PFSK-1 (cell line): ENCODE measurements around the gene RALGPS1.

Experiments
- FOXP2 ChIP-seq: optimal IDR thresholded peaks from 2 replicates; pipeline ENCODE3; 2011; ENCODE audit warnings: borderline replicate concordance, control low read depth, inconsistent platforms; ENCODE audit not compliant: insufficient read depth; ENCODE audit errors: extremely low read length, extremely low read depth
- POLR2AphosphoS5 ChIP-seq: IDR thresholded peaks from 2 replicates; pipeline ENCODE4 v1.6.1; 2012; ENCODE audit warnings: low read depth, mild to moderate bottlenecking, control low read depth, low read length, moderate library complexity
- REST ChIP-seq, 2 experiments: IDR thresholded peaks; 2 replicates each; pipeline versions ENCODE4 v1.6.1 to v1.8.0; 2011 to 2012; ENCODE audit warnings: low read depth in 2 of 2, low read length in 2 of 2, control low read depth in 1 of 2, inconsistent platforms in 1 of 2, mild to moderate bottlenecking in 1 of 2, moderate library complexity in 1 of 2; ENCODE audit not compliant: insufficient read depth in 1 of 2
- SIN3A ChIP-seq: IDR thresholded peaks from 2 replicates; pipeline ENCODE4 v1.6.1; 2012; ENCODE audit warnings: mild to moderate bottlenecking, low read length, moderate library complexity, borderline replicate concordance; ENCODE audit not compliant: insufficient read depth
- TAF1 ChIP-seq: IDR thresholded peaks from 2 replicates; pipeline ENCODE4 v1.6.1; 2012; ENCODE audit warnings: low read length, control low read depth, borderline replicate concordance; ENCODE audit not compliant: insufficient read depth

RALGPS1 gene

GRCh38 chr9:126927419-126927818 is 12.8 kb downstream of the RALGPS1 start:
- TF ChIP-seq FOXP2 (no peak), POLR2AphosphoS5 (no peak), TAF1 (no peak), REST (IDR thresholded peaks at IDR 0.05; ENCODE audit: insufficient read depth in 1 of 2, low read depth in 2 of 2, low read length in 2 of 2) (no peak), SIN3A (no peak)

DNA sequence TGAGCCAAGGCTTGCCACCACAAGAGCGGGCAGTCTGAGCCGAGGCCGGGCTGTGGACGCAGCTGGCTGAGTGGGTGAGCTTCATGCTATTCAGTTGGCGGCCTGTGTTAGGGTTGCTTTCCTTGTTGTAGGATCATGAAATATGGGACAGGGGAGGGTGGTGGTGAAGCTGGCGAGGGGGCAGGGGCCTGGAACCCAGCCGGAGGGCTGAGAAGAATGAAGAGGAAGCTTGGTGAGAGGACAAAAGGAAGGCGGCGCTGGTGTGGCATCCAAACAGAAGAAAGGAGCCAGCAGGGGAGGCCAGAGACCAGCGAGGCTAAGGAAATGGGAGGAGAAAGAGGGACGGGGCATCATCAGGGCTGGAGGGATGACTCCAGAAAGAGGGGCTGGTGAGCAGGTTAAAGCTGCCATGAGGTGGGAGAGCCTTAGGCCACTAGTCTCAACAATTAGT is 18.3 kb downstream of the RALGPS1 start:
- no peak for TF ChIP-seq SIN3A
- TF ChIP-seq REST (IDR thresholded peaks at IDR 0.05; ENCODE audit: insufficient read depth in 1 of 2, low read depth in 2 of 2, low read length in 2 of 2), result no peak
- no peak for TF ChIP-seq FOXP2
- TF ChIP-seq TAF1, result no peak
- no peak for TF ChIP-seq POLR2AphosphoS5

DNA sequence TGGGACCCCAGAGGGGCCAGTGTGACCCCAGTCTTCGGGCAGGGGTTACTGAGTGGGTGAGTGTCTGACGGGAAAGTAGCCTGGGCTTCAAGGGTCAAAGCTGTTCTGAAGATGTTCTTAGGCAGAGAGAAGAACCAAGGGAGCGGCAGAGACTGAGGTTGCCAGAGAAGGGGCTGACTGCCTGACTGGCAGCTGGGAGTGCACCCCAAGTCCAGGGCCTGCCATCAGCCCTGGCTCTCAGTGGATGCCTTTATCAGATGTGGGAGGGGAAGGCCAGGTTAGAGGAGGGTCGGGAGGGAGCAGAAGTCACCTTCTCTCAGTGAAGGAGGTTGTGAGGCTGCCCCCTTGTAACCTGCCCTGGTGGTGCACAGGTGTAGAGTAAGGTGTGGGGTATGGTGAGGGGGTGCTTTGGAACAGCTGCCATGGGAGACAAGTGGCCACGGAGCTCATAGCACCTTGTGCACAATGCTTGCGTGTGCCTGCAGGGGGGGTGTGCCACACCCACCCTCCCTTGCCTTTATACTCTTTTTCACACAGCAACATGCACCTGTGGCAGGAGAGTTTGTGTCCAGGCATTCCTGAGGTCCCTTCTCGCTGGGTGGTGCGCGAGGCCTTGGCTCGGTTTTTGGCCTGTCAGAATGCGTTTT is 18.9 kb downstream of the RALGPS1 start:
- TF ChIP-seq REST (IDR thresholded peaks at IDR 0.05; ENCODE audit: insufficient read depth in 1 of 2, low read depth in 2 of 2, low read length in 2 of 2) (no peak), TAF1 (no peak), POLR2AphosphoS5 (no peak), FOXP2 (no peak), SIN3A (no peak)

DNA sequence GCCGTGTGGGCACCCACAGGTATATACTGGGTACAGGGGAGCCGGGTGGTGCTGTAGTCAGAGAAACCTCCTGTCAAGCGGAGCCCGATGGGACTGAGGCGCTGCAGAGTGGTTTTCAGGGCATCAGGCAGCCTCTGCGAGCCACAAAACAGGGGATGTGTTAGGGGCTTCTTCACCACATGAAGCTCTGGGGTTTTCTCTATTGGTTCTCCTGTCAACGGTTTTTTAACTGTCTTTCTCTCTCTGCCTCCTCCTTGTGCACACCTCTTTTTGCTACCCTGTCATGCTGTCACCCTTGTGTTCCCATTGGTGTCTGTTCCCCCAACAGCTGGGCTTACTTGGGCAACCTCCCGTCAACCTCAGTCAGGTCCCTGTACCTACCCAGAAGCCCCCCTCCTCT is 19.9 kb downstream of the RALGPS1 start:
- TF ChIP-seq FOXP2 (no peak), SIN3A (no peak), REST (IDR thresholded peaks at IDR 0.05; ENCODE audit: insufficient read depth in 1 of 2, low read depth in 2 of 2, low read length in 2 of 2) (no peak), POLR2AphosphoS5 (no peak), TAF1 (no peak)
